SK-MEL-5 (cell line): ENCODE measurements around the gene TAGLN3. TPM values are rescaled to one million over a fixed set of nuclear protein-coding genes. Genes with fewer than 3 reads are reported as not detected.

Experiments
- DNase-seq: peaks from one replicate; pipeline ENCODE4 v3.0.0-alpha.2; 2016; ENCODE audit warnings: low read depth, low spot score
- in situ Hi-C: cut with HindIII; loops from 2 replicates; pipeline ENCODE4 v1.10.0; 2016; ENCODE audit warnings: low sequenced_read_pairs, high pct_unique_total_duplicates, low pct_unique_long_range_greater_than_20kb
- polyA plus RNA-seq, 2 experiments: library from polyadenylated mRNA; depleted of rRNA; stranded (reverse); fragments of >200 nt; gene quantifications; 2 replicates each; pipeline ENCODE4 v1.2.3, GENCODE V29; 2015
- total RNA-seq: library from RNA; depleted of rRNA; stranded (reverse); fragments of >200 nt; shearing (Covaris generic); gene quantifications from 2 replicates; pipeline ENCODE4 v1.2.3, GENCODE V29; 2014; rRNA removed

Gene TAGLN3
- total RNA-seq: not detected in 2 replicates
- not detected in 2 replicates for polyA plus RNA-seq (2015; cell fraction: cytosol; rRNA removed)
- polyA plus RNA-seq (2015; cell fraction: nucleus; rRNA removed): not detected in 2 replicates

GRCh38 chr3:111998636-111999483, at the start of gene TAGLN3:
TSS of gene TAGLN3 (plus strand) at chr3:111998922. CDS start at chr3:111999423, 501 bp downstream.
- in situ Hi-C loops: no loop called here
- DNase-seq: no peak

DNA sequence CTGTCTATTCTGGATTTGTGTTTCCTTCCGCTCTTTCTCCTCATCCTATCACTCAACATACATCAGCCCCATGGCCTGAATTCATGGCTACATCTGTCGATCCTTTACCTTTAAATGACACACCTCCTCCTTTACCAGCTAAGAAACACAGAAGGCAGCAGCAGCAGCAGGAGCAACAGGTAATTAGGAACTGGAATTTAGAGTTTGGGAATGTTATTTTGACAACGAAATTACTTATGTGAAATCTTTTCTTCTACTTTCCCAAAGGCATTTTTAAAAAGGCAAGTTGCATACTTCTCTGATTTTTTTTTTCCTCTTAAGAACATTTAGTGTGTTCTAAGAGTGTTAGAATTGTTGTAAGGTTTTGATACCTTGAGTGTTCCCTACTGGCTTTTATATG, 49.0 kb upstream of the TAGLN3 start:
- no peak for DNase-seq
- in situ Hi-C loops: loop anchor here (25.0 kb wide), 1 partner anchor 237 kb away; no protein-coding TSS in a partner anchor

GRCh38 chr3:111951032-111951431, 47.7 kb upstream of the TAGLN3 start:
- DNase-seq: no peak
- in situ Hi-C loops: loop anchor here (25.0 kb wide), 1 partner anchor 239 kb away; no protein-coding TSS in a partner anchor

DNA sequence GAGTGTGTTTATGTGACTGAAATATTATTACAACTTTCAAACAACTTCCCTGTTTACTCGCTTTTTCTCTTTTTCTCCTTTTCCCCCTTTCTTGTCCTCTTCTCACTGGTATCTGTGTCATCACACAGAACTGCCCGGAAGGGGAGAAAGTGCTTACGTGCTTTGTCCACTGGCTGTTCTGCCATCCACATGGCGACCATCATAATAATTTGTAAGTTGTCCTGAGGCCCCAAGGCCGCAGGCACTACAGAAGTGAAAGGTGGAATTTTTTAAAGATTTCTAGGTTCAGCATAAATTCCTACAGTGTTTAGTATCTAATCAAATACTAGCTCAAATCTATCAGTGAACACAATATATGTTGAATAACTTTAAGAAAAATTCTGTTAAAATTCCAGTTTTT, 46.6 kb upstream of the TAGLN3 start:
- in situ Hi-C loops: loop anchor here (25.0 kb wide), 1 partner anchor 240 kb away; no protein-coding TSS in a partner anchor
- no peak for DNase-seq

GRCh38 chr3:111952866-111953450, 45.8 kb upstream of the TAGLN3 start:
- in situ Hi-C loops: loop anchor here (25.0 kb wide), 1 partner anchor 241 kb away; no protein-coding TSS in a partner anchor
- DNase-seq: no peak

GRCh38 chr3:111954228-111954990, 44.3 kb upstream of the TAGLN3 start:
- DNase-seq: no peak

DNA sequence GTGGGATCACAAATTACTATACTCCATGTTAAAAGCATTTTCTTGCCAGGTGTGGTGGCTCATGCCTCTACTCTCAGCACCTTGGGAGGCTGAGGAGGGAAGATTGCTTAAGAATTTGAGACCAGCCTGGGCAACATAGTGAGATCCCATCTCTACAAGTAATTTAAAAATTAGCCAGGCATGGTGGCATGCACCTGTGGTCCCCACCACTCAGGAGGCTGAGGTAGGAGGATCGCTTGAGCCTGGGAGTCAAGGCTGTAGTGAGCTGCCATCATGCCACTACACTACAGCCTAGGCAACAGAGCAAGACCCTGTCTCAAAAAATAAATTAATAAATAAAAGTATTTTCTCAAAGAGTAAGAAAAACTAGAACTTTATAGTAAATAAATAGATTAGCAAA, 42.8 kb upstream of the TAGLN3 start:
- DNase-seq: no peak
- in situ Hi-C loops: loop anchor here (25.0 kb wide), 1 partner anchor 244 kb away; no protein-coding TSS in a partner anchor

More at GRCh38 chr3:111954228-111954990, 44.3 kb upstream of the TAGLN3 start:
- in situ Hi-C loops: loop anchor here (25.0 kb wide), 1 partner anchor 242 kb away; no protein-coding TSS in a partner anchor

GRCh38 chr3:111956449-111956848, 42.3 kb upstream of the TAGLN3 start:
- in situ Hi-C loops: loop anchor here (25.0 kb wide), 1 partner anchor 244 kb away; no protein-coding TSS in a partner anchor

DNA sequence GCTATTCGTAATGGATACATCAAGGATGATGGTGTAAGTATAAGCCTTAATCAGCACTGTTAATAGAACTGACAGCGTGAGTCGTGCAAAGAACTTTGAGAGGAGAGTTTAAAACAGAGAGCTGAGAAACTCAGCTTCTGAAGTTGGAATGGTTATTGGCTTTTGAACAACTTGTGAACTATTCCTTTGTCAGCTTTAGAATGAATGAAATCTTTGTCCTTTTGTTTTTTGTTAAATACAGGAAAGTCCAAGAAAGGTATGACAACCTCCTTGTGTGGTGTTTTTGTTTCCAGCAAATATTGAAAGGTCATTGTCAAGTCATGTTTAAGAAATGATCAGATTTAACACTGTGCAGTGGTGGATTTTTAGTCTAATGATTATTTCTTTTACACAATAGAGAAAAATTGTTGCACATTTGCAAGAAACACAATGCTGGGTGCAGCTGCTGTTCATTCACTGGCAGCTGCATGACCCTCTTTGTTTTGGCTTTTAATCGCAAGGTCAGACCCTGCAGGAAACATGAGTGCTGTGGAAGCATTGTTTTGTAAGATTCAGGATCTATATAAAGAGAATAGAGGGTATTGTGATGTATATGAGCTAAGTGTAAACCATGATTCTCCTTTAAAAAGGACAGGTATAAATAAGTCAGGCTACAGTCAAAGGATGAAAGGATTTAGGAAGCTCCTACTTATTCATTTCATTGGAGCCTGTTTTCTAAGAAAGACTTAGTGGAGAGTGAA, 41.6 kb upstream of the TAGLN3 start:
- peak; percentile 67 for DNase-seq
- in situ Hi-C loops: loop anchor here (25.0 kb wide), 1 partner anchor 245 kb away; no protein-coding TSS in a partner anchor

More at GRCh38 chr3:111956449-111956848, 42.3 kb upstream of the TAGLN3 start:
- DNase-seq: peak; percentile 50

DNA sequence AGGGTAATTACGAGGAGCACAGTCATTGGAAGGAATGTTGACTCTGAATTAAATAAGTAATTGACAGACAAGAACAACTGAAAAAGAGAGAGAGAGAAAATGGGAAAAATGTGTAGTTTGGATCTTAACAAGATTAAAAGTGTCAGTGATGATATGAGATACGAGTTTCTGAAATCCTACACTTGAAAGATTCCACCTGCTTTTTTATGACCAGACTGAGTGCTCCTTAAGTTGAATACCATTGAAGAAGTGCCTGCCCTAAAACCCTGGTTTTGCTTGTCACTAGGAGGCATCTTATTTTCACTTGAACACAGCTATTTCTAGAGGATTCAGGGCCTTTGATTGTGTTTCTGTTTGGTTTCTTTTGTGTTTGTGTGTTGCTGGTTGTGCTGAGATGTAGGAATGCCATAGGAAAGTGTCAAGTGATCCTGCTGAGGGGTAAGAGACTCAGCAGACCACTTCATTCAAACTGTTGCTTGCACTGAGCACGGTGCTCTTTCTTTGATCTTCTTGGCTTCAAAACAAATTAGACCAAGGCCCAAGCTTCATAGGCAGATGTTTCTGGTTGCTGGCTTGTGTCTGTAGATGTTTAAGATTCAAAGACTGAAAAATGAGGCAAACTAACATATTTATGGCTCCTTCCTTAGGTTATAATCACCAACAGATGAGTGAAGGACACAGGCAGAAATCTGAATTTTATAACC, 37.1 kb upstream of the TAGLN3 start:
- DNase-seq: no peak
- in situ Hi-C loops: loop anchor here (25.0 kb wide), 1 partner anchor 249 kb away; no protein-coding TSS in a partner anchor

GRCh38 chr3:111963424-111963823, 35.3 kb upstream of the TAGLN3 start:
- in situ Hi-C loops: loop anchor here (25.0 kb wide), 1 partner anchor 251 kb away; no protein-coding TSS in a partner anchor
- peak; percentile 38 for DNase-seq

DNA sequence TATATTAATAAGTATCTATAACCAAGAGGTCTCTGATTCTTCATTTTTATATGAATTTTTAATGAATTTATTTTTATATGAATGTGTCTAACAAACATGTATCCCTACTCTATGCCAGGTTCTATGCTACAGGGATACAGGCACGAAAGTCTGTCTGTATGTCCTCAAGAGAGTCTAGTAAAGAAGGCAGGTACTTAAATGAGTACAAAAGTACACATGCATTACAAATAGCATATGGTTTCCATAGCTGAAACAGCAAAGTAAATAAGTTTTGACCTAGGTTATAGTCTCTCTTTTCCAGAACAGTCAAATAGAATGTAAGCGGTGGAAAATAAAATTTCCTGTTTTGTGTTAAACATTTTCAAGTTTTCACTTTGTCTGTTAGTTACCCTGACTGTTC, 33.2 kb upstream of the TAGLN3 start:
- in situ Hi-C loops: loop anchor here (25.0 kb wide), 1 partner anchor 253 kb away; no protein-coding TSS in a partner anchor
- no peak for DNase-seq

DNA sequence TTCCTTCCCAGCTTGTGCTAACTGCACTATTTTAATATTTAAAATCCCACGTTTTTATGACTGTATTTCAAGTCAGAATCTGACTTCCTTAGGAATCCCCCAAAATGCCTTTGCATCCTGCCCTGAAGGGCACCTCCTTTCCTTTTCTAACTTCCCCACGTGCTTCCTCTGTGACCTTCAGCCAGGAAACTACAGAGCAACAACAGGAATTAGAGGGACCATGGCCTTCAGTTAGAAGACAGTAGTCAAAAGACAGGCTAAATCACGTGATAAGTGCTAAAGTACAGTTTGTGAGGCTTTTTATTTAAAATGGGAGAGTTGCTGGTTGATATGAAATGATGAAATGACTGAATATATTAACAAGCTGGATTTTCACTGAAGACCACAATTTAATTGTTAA, 31.7 kb upstream of the TAGLN3 start:
- peak; percentile 37 for DNase-seq
- in situ Hi-C loops: loop anchor here (25.0 kb wide), 1 partner anchor 255 kb away; no protein-coding TSS in a partner anchor

DNA sequence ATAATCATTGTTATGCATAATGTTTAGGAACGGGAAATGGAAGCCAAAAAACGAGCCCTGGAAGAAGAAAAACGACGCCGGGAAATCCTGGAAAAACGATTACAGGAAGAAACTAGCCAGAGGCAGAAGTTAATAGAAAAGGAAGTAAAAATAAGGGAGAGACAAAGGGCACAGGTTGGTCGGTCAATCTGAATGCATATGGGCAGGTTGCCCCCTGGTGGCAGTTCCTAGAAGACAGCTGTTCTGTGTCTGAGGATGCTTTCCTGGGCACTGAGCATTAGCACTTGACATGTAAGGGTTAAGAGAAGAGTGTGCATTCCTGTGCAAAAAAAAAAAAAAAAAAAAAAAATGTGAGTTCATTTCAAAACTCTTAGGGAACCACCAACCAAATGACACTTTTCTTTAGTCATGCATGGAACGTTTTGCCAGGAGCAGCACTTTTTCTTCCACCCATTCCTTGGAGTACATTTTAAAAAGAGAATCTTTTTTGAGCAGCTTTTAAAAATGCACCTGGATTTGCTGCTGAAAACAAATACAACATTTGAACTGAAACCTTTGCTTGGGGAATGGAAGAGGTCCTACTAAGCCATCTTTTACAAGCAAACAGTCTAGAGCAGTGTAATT, 31.0 kb upstream of the TAGLN3 start:
- peak; percentile 89 for DNase-seq
- in situ Hi-C loops: loop anchor here (25.0 kb wide), 1 partner anchor 255 kb away; no protein-coding TSS in a partner anchor

DNA sequence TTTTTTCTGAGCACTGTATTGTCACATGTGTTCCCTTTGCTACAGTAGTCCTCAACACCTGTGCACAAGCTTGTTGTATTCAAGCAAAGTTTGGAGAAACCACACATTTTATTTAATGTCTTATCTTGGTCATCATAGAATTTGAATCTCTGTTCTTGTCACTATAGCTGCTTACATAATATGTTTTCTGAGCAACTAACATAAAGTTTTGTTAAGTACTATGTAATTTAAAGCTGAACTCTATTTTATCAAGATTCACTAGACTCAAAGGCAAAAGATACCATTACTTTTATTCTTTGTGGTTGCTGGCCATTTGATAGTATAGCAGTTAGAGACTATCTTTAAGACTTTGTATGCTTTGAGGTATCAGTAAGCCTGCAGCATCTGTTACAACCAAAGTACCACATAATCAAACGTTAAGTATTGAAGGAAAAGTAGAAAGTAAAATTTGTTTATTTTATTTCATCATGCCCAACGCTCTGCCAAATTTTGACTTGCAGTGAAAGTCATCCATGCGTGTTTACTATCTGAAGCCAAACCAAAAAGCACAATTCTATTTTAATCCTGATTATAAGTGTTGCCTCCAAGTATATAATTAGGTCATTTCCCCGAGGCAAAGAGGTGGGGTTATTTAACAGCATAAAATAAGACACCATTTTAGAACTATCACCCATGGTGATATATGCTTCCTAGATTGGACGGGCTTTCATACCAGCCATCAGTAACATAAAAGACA, 30.2 kb upstream of the TAGLN3 start:
- no peak for DNase-seq
- in situ Hi-C loops: loop anchor here (25.0 kb wide), 1 partner anchor 256 kb away; no protein-coding TSS in a partner anchor
